DMS 273 (cell line): ENCODE measurements around the gene DLG5.

Source experiments
- DNase-seq: peaks from one replicate; lab custom pipeline; 2025; ENCODE audit not compliant: unreplicated experiment; lab: John Stamatoyannopoulos, UW

The DLG5 gene

DNA sequence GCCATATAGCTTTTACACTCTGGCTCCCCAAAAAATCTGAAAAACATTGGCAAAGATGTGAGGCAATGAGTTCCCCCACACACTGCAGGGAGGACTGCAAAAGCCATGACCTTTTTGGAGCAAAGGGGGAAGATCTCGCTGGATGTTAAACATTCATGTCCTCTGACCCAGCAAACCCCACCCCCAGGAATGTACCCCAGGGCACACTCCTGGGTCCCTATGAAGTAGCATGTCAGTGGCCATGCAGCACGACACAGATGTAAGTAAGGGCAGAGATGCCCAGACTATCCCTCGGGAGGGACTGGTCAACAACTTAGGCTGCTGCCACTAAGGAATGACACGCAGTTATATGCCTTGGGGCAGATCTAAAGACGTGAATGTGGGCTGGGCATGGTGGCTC is 100.6 kb downstream of the DLG5 start:
- no peak for DNase-seq

- DNase-seq, result no peak
These were observed 101.6 kb downstream of the DLG5 start for GRCh38 chr10:77824908-77825307.

GRCh38 chr10:77823811-77824542 is 102.6 kb downstream of the DLG5 start:
- no peak for DNase-seq

DNA sequence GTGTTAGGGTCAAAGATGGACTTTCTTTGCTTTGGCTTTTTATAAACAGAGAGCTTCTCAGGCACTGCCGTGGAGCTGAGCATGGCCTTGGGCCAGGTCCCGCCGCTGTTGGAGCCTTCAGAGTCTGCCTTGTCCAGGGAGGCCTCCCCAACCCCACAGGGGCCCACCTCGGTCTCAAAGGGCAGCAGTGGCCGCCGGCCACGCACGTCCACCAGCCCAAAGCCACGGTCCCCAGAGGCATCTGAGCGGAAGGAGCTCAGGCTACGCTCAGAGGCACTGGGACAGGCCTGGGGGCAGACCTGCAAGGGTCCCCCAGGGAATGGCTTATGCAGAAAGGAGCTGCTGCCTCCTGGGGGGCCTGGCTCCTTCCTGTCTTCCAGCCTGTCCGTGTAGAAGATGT is 105.0 kb downstream of the DLG5 start:
- DNase-seq, result no peak

DNA sequence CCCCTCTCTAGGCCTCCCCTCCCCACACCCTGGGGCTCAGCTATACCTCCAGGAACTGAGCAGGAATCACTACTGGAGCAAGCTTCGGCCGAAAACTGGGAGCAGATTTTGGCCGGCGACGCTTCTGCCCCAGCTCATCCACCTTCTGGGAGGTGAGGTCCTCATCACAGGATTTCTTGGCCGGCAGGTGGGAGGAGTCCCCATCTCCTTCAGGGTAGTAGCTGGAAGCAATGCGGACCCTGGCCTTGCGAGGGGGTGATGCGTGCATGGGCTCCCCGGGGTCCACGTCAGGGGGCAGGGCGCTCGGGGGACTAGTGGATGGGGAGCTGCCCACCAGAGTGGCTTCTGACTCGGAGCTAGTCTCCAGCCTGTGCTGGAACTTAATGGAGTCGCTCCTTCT is 105.5 kb downstream of the DLG5 start:
- DNase-seq, result no peak

DNA sequence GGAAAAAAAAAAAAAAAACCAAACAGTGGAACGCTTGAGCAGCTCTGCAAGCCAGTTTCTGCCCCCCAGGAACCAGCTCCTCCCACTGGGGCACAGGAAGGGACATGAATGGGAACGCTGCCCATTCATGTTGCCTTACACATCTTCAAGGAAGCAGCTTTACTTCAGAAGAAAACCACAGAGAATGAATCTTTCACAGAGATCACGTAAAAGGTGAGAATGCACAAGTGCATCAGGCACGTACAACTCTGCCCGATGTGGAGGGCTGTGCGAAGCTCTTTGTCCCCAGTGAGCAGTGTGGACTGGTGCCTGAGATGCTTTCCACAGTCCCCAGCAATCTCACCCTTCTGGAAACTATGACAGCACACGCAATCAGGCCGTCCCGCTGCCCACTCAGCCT is 106.2 kb downstream of the DLG5 start:
- no peak for DNase-seq

- DNase-seq, result no peak
These were observed 107.1 kb downstream of the DLG5 start for GRCh38 chr10:77819210-77820112.

DNA sequence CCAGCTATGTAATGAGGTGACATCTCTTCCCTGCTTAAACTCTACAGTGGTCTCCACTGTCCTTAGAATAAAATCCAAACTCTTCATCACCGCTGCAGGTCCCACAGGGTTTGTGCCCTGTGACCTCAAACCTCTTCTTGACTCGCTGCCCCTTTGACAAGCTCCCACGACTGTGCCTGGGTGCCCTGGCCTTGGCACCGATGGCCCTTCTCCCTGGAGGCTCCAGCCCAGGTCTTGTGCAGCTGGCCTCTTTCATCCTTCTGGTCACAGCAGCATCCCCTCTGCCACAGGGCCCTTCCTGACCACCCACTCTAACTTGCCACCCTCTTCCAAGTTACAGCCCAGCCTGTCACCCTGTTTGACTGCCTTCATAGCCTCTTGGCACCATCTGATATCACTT is 108.2 kb downstream of the DLG5 start:
- no peak for DNase-seq

DNA sequence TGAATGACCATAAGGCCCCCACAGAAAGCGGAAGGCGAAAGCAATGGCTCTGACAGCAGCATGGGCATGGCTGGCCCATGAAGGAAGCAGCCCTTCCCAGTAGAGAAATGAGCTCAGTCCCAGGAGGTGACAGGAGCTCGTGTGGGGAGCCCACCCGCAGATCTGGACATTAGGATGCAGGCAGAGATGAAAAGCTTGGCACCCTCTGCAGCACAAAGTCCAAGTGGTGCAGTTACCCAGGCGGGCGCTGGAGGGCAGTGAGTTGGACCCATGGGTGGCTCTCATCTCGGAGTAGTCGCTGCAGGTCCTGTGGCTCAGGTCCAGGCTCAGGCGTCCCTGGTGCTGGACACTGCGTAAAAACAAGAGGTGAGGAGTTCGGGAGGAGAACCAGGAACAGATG is 109.0 kb downstream of the DLG5 start:
- no peak for DNase-seq

- no peak for DNase-seq
These were observed 110.2 kb downstream of the DLG5 start for GRCh38 chr10:77816311-77816710.

GRCh38 chr10:77812741-77813140 is 113.8 kb downstream of the DLG5 start:
- no peak for DNase-seq

DNA sequence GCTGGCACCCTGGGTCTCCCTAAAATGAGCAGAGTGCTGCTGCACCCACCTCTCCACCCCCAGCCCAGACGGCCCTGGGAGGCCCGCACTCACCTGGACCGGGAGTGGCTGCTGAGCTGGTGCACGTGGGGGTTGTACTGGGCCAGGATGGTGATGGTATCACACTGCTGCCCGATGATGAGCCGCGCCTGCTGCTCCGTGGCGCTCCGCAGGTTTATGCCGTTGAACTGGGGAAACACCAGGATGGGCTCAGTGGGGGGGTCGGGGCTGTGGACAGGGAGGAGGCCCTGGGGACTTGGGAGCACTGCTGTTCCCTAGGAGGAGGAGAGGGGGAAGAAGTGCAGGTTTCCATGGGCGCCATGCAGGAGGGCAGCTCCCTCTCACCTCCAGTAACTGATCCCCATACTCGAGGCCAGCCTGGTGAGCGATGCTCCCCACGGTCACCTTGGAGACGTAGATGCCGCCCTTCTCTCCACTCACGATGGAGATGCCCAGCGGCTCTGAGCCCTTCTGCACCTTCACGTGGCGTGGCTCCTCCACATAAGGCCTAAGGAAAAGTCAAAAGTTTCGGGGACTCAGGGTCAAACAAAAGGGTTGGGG is 114.6 kb downstream of the DLG5 start:
- no peak for DNase-seq

- no peak for DNase-seq
These were observed 115.9 kb downstream of the DLG5 start for GRCh38 chr10:77810446-77811335.

DNA sequence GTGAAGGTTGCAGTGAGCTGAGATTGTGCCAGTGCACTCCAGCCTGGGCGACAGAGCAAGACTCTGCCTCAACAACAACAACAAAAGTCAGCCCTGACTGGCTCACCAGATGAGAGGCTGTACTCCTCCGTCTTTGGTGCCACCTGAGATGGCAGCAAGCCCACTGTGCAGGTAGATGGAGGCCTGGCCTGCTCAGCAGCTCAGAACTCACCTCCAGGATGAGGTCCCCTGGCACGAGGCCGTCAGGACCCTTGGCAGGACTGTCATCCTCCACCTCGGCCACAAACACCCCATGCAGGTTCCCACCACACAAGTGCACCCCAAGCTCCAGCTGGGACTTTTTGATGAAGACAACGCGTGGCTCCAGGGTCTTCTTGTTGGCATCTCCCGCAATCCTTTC is 117.2 kb downstream of the DLG5 start:
- no peak for DNase-seq

DNA sequence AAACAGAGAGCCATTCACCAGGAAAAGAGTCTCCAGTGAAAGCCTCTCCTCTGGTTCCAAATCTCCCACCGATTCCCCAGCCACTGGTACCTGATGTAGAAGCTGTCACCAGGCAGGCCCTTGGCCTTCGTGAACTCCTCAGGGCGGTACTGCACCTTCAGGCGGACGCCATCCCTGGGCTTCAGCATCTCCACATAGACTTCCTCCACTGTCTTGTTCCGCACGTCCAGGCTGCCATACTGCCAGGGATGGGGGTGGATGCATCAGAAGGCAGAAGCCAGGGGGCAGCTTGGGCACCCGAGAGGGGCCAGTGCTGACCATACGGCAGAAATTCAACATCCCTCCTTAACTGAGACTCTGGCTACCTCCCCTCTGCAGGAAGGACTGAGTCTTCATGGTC is 118.8 kb downstream of the DLG5 start:
- no peak for DNase-seq

GRCh38 chr10:77806511-77807157 is 119.9 kb downstream of the DLG5 start:
- DNase-seq, result no peak

DNA sequence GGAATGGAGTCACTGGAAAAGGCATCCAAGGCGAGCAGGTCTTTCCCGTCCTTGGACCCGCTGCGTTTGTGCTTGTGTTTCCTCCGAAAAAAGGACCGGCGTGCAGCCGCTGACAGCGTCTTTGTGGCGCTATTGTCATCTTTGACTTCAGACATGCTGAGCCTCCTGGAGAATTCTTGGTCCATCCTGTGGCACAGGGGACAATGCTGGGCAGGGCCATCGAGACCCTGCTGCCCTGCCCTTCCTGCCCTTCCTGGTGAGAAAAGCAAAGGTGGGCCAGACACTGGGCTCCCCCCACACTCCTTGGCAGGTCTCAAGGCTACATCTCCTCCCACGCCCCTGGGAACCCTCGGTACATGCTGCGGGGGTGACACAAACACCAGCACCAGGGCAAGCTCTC is 120.9 kb downstream of the DLG5 start:
- DNase-seq, result no peak

GRCh38 chr10:77804371-77804770 is 122.2 kb downstream of the DLG5 start:
- no peak for DNase-seq

DNA sequence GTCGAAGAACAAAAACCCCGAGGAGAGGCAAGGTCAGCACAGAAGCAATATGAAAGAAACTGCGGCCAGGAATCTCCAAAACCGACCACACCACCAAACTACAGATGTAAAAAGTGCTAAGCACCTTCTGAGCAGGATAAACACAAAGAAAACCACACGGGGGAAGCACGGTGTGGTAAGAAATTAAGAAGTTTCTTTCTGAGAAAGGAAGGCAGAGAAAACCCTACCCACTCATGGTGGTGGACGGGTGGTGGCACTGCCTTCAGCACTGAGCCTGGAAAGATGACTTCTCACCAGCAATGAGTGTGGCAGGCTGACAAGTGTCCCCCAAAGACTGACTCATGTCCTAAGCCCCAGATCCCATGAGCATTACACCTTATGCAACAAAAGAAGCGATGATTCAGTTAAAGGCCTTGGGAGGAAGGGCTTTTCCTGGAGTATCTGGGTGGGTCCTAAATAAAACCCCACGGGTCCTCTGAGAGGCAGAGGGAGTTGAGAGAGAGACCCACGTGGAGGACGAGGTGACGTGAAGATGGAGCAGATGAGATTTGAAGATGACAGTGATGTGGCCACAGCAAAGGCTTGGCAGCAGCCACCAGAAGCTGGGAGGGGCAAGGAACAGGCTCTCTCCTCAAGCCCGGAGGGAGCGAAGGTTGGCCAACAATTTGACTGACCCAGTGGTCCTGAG is 124.9 kb downstream of the DLG5 start:
- no peak for DNase-seq

- no peak for DNase-seq
These were observed 125.8 kb downstream of the DLG5 start for GRCh38 chr10:77800738-77801266.
